HG03045 (cell line): ENCODE data around the gene TLR8.
A peak's percentile ranks its signal among the peaks of the same experiment; 100 is the strongest.

ENCODE experiments used
- ATAC-seq: cut with Tn5 transposase; IDR thresholded peaks from one replicate; pipeline ENCODE4 v1.9.1; 2021; ENCODE audit warnings: mild to moderate bottlenecking, moderate library complexity; ENCODE audit not compliant: unreplicated experiment

Gene TLR8

GRCh38 chrX:12906046-12906761 is at the start of gene TLR8:
TSS of gene TLR8 (plus strand) at chrX:12906620. CDS start at chrX:12906707, 87 bp downstream.
- ATAC-seq = no peak

- no peak for ATAC-seq
Observed at GRCh38 chrX:12865359-12865758, 41.1 kb upstream of the TLR8 start.

- ATAC-seq = no peak
Observed at GRCh38 chrX:12866451-12867377, 39.7 kb upstream of the TLR8 start, which contains the start of gene TLR7. TSS of gene TLR7 (plus strand) at chrX:12867072. CDS start at chrX:12867579, 507 bp downstream.

- no peak for ATAC-seq
Observed at GRCh38 chrX:12867685-12868084, 38.7 kb upstream of the TLR8 start.

- ATAC-seq = peak; percentile 61
Observed at GRCh38 chrX:12868747-12869146, 37.7 kb upstream of the TLR8 start.

GRCh38 chrX:12871257-12871656 is 35.2 kb upstream of the TLR8 start:
- no peak for ATAC-seq

- ATAC-seq = no peak
Observed at GRCh38 chrX:12872741-12873140, 33.7 kb upstream of the TLR8 start.

GRCh38 chrX:12874581-12874980 is 31.8 kb upstream of the TLR8 start:
- ATAC-seq = no peak

GRCh38 chrX:12877386-12877785 is 29.0 kb upstream of the TLR8 start:
- ATAC-seq = no peak

GRCh38 chrX:12878536-12878935 is 27.9 kb upstream of the TLR8 start:
- no peak for ATAC-seq

- no peak for ATAC-seq
Observed at GRCh38 chrX:12881914-12882313, 24.5 kb upstream of the TLR8 start.

GRCh38 chrX:12885508-12885907 is 20.9 kb upstream of the TLR8 start:
- ATAC-seq = no peak

GRCh38 chrX:12886545-12886944 is 19.9 kb upstream of the TLR8 start:
- ATAC-seq = no peak

GRCh38 chrX:12887141-12887540 is 19.3 kb upstream of the TLR8 start:
- no peak for ATAC-seq

- no peak for ATAC-seq
Observed at GRCh38 chrX:12887767-12888166, 18.7 kb upstream of the TLR8 start.

- ATAC-seq = peak; percentile 40
Observed at GRCh38 chrX:12890467-12890866, 16.0 kb upstream of the TLR8 start.

- no peak for ATAC-seq
Observed at GRCh38 chrX:12891171-12891570, 15.2 kb upstream of the TLR8 start.

GRCh38 chrX:12891915-12892506 is 14.4 kb upstream of the TLR8 start:
- ATAC-seq = peak; percentile 77

- no peak for ATAC-seq
Observed at GRCh38 chrX:12892716-12893115, 13.7 kb upstream of the TLR8 start.

- ATAC-seq = no peak
Observed at GRCh38 chrX:12894074-12895030, 12.1 kb upstream of the TLR8 start.
